HG03442 (cell line): ENCODE data around the gene RPIA.
"Not testable (repeated sequence)": the region's sequence is repeated elsewhere in the genome, so short reads cannot be mapped to it uniquely, and the experiment has no call there.

ENCODE experiments used
- ATAC-seq: cut with Tn5 transposase; IDR thresholded peaks from one replicate; pipeline ENCODE4 v1.9.1; 2021; ENCODE audit warnings: mild to moderate bottlenecking, moderate library complexity; ENCODE audit not compliant: unreplicated experiment

The RPIA gene

DNA sequence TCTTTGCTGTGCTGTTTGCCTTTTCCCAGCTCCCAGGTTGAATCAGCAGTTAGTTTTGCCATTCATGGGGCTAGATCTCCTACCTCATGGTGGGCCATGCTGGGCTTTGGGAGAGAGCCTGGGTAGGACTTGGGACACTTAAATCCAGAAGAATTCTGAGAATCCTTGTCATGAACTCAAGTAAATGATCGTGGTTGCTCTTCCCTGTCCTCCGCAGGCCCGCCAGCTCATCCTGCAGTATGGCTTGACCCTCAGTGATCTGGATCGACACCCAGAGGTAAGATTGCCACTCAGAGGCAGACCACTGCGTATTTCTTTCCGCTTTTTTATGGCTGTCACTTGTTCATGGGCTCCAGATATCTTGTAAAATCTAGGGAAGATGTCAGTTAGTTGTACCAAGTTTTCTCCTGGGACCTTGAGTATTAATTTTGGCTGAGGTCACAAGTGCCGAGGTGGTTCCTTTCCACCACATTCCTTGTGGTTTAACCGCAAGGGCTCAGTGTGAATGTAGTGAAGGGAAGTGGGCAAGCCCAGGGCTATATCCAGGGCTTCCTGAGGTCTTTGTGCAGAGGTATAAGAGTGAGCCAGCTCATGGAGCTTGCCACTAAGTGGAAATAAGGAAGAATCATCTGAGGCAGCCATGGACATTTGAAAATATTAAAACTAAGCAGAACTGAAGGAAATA, 37.7 kb downstream of the RPIA start:
- ATAC-seq = no peak

DNA sequence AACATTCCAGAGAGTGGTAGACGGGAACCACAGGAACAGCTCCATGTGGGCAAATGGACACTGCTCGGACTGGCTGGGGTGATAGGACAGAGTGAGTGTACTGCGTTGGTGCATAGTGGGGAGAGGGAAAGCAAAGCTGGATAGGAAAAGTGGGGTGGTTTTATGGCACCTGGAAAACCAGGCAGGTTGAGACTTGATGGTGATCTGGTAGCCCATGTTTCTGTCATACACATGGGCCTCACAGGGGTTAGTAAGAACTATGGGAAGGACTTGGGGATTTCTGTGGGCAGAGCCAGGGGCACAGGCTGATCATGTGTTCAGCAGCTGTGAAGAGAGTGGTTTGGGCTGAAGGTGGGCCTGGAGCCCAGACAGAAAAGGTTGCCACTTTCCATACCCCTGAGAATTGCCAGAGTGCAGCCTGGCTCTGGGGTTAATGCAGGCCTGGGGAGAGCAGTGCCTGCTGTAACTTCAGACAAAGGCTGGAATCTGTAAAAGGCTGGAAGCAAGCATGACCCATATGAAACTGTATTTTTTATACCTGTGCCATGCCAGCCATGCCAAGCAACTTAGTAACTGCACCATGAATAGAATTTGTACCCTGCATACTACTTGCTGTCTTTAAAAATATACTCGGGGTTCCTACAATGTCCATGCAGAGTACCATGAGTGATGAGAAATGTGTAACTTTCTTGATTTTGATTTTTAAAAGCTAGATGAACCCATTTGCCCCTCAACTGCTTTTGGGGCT, 41.9 kb downstream of the RPIA start:
- ATAC-seq = no peak

DNA sequence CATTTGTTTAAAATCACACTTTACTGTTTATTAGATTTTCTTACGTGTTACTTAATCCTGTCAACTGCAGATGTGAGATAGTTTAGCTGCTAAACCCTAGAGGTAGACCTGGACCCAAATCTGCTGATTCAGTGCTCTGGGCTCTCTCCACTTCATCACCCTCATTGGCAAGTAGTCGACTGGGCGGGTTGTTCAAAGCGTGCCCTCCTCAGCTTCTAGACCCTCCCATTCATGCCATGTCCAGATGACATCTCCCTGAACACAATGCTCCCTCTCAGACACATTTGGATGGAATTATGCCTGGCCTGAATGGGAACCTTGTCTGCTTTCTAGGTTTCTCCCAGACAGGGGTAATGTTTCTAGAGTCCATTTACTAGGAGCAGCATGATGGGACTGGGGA, 43.7 kb downstream of the RPIA start:
- no peak for ATAC-seq

DNA sequence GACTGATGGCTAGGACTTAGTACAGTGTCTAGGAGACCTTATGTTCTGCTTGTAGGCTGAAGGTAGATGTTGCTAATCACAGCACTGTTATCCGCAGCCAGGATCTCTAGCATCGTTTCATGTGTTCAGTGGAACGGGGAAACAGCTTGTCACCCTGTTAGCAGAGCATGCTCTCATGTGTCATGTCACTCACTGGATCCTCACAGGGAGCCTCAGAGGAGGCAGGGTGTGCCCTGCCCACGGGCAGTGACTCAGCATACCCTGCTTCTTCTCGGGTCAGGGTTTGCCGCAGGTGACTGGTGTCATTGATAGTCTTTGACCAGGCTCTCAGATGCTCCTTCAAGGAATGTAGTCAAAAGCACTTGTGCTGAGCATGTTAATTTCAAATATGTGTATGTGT, 44.4 kb downstream of the RPIA start:
- ATAC-seq = no peak

DNA sequence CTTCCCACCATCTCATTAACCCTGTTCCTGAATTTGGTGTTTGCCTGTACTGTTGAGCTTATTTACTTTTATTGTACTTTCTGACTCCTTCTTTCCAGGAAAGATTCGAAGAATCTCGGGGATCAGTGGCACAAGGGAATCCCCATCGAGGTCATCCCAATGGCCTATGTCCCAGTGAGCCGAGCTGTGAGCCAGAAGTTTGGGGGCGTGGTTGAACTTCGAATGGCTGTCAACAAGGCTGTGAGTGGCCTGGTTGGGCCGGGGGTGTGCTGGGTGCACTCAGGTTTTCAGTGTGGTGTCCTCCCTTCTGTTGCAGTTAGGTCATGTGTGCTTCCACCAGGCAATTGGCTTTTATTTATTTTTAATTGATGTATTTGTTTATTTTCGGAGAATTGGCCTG, 45.0 kb downstream of the RPIA start:
- no peak for ATAC-seq

DNA sequence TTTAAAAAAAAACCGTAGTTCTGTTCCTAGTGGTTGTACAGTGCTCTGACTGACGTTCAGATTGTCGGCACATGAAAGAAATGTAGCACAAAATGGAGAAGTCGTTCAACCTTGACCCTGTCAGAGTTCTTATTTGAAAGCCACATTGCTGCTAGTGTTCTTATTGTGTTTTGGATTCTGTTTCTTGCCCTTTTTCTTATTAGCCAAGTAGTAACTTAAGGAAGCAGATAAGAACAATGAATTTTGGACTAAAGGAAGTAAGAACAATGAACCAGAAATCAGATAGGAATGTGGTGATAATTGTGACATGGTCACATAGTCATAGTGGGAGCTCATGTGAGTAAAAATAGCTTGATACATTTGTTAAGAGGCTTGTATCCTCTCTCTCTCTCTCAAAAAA, 45.9 kb downstream of the RPIA start:
- ATAC-seq = no peak

DNA sequence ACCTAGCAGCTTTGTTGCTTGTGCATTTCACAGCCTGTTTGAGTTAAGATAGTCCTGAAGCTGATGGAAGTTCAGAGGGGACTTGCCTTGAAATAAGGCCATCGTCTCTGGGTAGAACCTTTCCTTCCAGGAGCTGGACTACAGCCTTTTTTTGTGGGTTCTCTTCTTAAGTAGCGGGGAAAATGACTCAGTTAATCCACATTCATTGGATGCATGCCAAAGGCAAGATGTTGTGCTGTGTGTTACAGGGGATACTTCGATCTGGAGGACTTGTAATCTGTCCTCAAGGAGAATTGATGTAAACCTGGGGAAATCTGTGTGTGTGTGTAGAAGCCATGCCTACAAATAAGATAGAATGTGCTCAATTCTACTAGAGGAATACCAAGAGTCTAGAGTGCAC, 46.8 kb downstream of the RPIA start:
- no peak for ATAC-seq

DNA sequence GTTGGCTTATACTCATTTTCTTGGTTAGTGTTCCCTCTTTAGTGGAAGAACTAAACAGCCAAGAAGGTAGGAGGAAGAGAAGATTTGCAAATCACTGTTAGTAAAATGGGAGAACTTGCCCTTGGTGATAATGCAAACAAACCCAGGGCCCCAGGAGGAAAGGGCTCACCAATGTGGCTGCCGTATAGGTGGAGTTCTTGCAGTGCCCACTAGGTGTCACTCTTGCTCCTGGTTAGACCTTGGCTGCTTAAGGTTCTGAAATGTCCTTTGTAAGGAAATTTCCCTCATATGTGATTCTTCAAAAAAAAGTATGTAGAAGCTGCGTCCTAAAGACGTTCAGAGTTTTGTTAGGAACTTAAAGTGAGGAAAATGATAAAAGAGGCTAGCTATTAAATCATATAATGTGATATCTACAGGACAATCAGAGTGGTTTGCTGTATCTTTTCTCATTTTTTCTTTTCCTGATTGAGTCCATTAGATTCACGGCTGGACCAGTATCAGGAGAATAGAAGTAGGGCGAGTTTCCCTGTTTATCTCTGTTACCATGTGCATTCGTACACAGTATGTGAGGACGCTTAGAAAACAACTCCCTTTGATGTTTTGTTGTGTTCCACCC, 48.6 kb downstream of the RPIA start:
- peak; percentile 73 for ATAC-seq

DNA sequence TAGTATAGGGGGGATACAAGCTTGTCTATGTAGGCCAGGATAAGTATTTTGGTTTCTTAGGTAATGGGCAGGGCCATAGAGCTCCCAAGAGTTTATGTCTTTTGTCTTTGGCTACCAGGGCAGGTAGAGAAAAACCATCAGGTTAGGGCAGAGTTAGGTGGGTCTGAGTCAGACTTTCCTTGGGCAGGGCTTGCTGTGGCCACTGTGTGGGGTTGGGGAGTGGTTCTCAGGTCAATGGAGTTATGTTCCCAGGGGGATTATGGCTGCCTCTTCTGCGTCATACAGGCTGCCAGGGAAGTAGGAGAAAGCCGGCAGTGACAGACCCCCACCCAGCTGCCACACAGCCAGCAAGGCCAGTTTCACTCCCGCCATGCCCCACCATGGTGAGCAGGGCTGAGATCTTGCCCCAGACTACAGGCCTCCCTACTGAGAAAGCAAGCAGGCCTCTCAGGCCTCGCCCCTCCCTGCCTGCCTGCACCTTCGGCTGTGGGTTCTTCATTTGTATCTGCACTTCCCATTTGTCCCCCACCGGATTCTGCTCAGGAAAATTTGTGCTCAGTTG, 55.5 kb downstream of the RPIA start:
- ATAC-seq = no peak

DNA sequence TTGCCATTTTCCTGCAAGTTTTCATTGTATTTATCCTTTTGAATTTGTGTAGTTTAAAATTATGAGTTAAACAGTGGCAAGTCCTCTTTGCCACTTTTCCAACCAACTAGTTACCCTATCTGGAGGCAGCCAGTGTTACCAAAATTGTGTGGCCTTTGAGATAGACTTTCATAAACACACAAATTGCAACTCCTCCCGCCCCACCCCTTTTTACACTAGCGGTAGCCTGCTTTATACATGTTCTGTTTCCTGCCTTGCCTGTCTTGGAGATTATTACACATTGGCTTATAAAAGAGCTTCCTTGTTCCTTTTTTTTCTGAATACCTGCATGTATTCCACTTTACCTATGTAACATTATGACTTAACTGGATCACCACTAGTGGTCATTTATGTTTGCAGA, 56.5 kb downstream of the RPIA start:
- no peak for ATAC-seq

DNA sequence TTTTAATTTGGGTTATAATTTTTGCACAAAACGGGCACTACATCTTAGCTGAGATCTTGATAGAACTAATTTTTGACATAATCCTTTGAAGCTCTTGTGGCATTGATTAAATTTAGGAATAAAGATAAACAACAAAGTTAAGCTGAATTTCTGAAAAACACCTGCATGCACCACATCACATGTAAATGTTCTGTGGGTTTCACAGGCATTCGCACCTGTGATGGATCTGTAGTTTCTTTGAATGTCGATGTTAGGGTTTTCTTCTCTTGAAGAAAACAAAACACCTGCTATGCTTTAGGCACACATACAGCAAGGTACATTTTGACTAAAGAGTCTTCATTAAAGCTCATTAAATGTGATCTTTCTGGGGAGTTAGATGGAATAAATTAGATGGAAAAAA, 60.3 kb downstream of the RPIA start:
- no peak for ATAC-seq

DNA sequence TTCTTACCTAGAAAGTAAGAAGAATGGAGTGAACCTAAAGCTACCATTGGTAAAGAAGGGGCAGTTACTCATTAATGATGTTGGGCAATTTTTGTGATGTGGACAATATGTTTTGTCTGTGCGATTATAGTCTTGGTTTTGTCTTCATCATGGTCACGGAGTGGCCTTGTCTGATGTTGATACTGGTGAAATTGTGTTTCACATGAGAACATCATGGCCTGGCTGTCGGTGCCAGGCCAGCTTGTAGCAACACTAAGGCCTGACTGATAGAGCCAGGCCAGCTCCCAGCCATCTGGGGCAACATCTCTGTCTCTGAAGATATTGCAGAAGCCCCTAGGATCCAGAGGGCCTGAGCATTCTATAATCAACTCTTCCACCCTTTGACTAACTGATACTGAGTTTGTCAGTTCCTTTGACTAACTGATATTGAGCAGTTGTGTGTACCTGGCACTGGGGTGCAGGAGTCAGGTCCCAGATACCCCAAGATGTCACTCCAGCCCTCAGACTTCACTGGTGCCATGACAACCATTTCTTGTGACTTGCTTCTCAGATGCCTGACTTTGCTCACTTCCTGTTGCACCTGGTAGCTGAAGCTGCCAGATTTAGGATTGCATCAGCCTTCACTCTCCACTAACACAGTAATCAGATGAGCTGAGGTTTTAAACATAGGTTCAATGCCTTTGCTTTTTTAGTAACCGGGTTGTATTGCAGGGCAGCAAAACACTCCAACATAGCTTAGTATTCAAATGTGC, 62.5 kb downstream of the RPIA start:
- ATAC-seq = peak; percentile 85

DNA sequence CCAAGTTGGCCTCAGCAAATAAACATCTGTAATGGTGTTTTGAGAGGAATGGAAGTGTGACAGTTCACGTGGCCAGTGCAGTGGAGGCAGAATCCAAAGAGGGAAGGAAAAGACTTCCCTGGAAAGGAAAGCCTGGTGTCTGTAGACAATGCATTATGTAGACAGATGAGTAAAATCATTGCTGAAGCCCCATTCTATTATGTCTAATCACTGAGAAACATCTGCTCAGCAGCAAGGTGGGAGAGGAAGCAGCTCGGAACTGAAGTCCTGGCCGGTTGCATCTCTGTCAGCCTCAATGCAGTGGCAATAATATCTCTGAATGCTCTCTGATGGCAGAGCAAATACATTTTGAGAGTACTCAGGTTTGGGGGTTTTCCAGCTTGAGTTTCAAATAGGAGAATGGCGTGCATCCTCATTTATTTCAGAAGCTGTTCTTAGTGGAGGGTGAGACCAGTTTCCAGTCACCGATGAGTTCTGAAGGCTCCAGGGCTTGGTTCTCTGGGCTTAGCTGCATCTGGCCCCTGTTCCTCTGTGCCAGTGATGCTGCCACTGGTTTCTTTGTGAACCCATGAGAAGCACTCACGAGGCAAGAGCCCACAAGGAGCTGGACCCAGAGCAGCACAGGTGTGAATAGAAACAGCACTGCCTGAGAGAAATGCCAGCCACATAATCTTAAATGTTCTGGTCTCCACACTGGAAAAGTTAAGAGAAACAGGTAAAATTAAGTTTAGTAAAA, 63.3 kb downstream of the RPIA start:
- peak; percentile 28 for ATAC-seq

DNA sequence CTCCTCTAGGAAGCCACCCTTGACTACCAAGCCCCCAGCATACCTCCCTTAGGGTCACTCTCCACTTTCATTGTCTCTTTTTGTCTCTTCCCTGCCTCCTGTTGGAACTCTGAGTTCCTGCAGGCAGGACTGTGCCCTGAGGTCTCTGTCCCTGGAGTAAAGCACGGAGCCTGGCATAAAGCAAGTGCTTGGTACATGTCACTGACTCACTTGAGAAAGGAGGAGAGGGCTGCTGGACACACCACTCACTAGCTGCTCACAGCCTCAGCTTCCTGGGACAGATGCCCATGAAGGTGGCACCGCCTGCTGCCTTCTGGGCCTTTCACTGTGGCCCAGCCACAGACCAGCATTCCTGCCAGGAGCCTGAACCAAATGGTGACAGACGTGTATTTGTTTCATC, 64.4 kb downstream of the RPIA start:
- no peak for ATAC-seq

DNA sequence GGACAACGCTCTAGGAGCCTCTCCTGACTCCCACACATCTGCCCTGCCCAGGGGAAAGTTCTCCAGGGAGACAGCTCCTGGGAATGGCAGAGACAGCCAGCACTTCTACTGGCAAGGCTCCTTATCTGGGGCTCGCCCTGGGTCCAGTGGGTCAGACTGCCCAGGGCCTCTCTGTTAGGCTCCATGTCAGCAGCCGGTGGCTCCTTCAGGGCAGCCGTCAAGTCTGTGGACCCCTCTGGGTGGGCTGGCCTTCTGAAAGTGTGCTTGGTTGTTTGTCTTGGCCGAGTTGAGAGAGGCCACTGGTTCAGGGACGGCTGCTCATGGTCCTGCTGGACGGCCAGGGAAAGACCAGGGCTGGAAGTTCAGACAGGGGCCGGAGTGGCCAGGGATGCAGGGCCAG, 65.6 kb downstream of the RPIA start:
- ATAC-seq = no peak

DNA sequence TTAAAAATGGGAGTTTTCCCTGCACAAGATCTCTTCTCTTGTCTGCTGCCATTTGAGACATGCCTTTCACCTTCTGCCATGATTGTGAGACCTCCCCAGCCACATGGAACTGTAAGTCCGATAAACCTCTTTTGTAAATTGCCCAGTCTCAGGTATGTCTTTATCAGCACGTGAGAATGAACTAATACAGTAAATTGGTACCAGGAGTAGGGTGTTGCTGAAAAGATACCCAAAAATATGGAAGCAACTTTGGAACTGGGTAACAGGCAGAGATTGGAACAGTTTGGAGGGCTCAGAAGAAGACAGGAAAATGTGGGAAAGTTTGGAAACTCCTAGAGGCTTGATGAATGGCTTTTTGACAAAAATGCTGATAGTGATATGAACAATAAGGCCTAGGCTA, 67.2 kb downstream of the RPIA start:
- not testable (repeated sequence) for ATAC-seq

DNA sequence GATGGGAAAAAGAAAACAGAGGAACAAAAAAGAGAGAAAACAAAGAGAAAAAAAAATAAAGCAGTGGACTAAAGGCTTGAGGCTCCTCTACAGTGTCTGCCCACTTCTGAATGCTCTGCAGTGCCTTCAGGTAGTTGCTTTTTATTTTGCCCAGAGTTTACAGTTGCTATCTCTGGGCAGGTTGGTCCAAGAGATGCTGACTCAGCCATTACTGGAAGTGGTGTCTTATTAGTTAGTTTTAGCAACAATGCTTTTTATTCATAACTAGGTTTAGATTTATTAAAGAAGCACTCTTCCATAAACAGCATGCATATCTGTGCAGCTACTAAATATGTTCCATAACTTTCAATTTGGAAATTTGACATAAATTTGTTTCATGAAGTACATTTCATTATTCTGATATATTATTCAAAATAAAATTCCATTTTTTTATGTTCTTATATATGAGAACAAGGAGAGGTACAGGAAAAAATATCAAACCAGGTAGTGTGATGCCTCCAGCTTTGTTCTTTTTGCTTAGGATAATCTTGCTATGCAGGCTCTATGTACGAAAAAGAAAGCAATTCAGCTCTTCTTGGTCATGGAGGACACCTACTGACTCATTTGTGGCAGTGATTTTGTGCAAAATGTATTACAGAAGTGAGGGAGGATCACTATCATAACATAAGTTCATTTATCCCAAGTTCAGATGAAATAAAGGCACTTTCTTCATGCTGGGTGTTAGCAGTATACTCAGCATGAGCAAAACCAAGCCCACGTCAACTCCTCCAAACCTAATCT, 69.5 kb downstream of the RPIA start:
- no peak for ATAC-seq

DNA sequence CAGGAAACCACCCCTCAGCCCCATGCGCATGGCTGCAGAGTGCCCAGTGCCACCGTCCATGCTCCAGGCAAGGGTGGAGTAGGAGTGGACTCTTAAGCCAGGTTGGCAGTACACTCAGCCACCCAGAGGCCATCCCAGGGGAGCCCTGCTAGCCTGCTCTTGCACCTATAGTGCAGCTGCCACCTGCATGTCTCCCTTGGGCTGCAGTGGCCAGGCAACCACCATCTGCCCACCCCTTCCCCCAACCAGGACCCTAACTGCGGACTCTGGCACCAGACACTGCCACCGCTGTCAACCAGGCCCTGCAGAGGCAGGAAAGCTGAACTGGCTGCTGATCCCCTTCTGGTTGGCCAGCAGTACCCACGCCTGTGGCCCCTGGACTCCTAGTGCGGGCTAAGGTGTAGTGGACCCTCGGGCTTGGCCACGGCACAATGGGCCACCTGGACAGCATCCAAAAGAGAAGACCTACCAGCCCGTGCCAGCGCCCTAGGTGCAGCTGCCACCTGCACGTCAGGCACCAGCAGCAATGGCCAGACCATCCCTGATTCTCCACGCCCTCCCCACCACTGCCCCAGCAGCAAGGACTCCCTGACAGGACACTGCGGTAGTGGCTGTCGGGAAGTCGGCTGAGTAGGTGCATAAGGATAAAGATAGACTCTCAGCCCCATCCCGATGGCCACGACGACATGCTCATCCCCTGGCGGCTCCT, 72.8 kb downstream of the RPIA start:
- ATAC-seq = no peak

DNA sequence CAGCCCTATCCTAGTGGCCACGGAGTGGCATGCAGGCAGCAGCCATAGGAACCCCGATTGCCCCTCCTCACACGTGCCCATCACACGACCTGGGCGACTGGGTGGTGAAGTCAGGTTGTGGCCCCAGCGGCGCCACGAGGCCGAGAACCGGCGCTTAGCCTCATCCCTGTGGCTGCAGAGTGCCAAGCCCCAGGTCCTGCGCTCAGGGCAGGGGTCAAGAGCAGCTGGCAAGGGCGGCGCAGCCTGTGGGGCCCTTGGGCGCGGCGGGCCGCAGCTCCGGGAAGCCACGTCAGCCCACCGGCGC, 73.3 kb downstream of the RPIA start:
- no peak for ATAC-seq
